Measurements from ENCODE around the gene EEF1B2. TPM values are rescaled to one million over a fixed set of nuclear protein-coding genes. Genes with fewer than 3 reads are reported as not detected.

The EEF1B2 gene
- total and polyA plus RNA-seq, 2 of the 13 experiments (the other 11 are each of a cell fraction or from before 2014, with no cell fraction given) = 1,284 to 1,731 TPM

- no peak for TF ChIP-seq XRCC5 (optimal IDR thresholded peaks at IDR 0.05; ENCODE audit: low read length)
- no peak for TF ChIP-seq ZNF709 (CRISPR knock-in tag; IDR thresholded peaks at IDR 0.05)
- TF ChIP-seq RELA (CRISPR knock-in tag; IDR thresholded peaks at IDR 0.05) = 0 out of 2 replicates have a peak, but pooled peaks have one; percentile 82
- TF ChIP-seq RERE (CRISPR knock-in tag; IDR thresholded peaks at IDR 0.05; ENCODE audit: low read depth) = no peak
- TF ChIP-seq KLF13 (CRISPR knock-in tag; IDR thresholded peaks at IDR 0.05) = no peak
- no peak for TF ChIP-seq GATAD2A (CRISPR knock-in tag; IDR thresholded peaks at IDR 0.05)
- TF ChIP-seq KDM5B (CRISPR knock-in tag; IDR thresholded peaks at IDR 0.05; ENCODE audit: borderline replicate concordance) = 0 out of 2 replicates have a peak, but pooled peaks have one; percentile 13
- no peak for TF ChIP-seq ZNF841 (CRISPR knock-in tag; IDR thresholded peaks at IDR 0.05; ENCODE audit: borderline replicate concordance)
- TF ChIP-seq ISL2 (CRISPR knock-in tag; IDR thresholded peaks at IDR 0.05) = no peak
- 0 out of 2 replicates have a peak, but pooled peaks have one; percentile 44 for TF ChIP-seq ZNF468 (CRISPR knock-in tag; IDR thresholded peaks at IDR 0.05)
- TF ChIP-seq ZBTB34 (CRISPR knock-in tag; IDR thresholded peaks at IDR 0.05) = no peak
- TF ChIP-seq CCAR2 (optimal IDR thresholded peaks at IDR 0.05; ENCODE audit: low read depth, low read length) = no peak
- no peak for TF ChIP-seq SRF (IDR thresholded peaks at IDR 0.05; ENCODE audit: low read depth, low read length)
- TF ChIP-seq SYNCRIP (IDR thresholded peaks at IDR 0.05; ENCODE audit: insufficient read depth, low read depth, low read length) = no peak
- no peak for TF ChIP-seq HNF4G (IDR thresholded peaks at IDR 0.05; ENCODE audit: borderline replicate concordance, low read depth, low read length)
- no peak for TF ChIP-seq HNF4G (CRISPR knock-in tag; IDR thresholded peaks at IDR 0.05; ENCODE audit: borderline replicate concordance, low read depth)
- TF ChIP-seq NFYC (CRISPR knock-in tag; IDR thresholded peaks at IDR 0.05) = no peak
- TF ChIP-seq ZBTB49 (CRISPR knock-in tag; IDR thresholded peaks at IDR 0.05; ENCODE audit: borderline replicate concordance) = peak; percentile 37; the same call in 1 of the 2 replicates
- TF ChIP-seq ZNF775 (CRISPR knock-in tag; IDR thresholded peaks at IDR 0.05; ENCODE audit: borderline replicate concordance) = peak; percentile 38; the same call in 1 of the 2 replicates
Observed at GRCh38 chr2:206160125-206160806, 571 bp downstream of the EEF1B2 start (continued).
